ENCODE data around the gene PCNX2. TPM values are rescaled to one million over a fixed set of nuclear protein-coding genes. Genes with fewer than 3 reads are reported as not detected.

Gene PCNX2
- total RNA-seq, 1 experiment from 2014 or later = 50.8 TPM

DNA sequence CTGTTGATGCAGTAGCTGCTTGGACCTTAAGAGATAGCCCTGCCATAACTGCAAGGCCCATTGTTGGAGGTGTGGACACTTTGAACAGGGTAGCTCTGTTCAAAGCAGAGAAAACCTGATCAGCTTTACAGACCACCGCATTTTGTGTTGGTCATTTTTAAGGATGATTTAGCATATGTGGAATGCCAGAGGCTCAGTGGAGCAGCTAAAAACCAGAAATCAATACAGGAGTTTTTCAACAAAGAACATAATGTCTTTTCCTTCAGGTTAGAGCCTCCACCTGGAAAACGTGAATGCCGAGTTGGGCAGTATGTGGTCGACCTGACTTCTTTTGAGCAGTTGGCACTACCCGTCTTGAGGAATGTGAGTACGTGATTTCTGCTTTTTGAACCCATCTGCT is 339.4 kb downstream of the PCNX2 start:
- Mint-ChIP-seq H3K27ac (no peak overlapping the region), H3K4me1 (peaks cover 37% of the 10 kb centered on the region), H3K27me3 (ENCODE audit: low read depth) (no peaks in the 10 kb centered on the region), H3K36me3 (peaks cover 52% of the 10 kb centered on the region), H3K4me3 (no peak overlapping the region), H3K9me3 (peaks cover 19% of the 10 kb centered on the region)
- TF ChIP-seq TCF7 (CRISPR knock-in tag; IDR thresholded peaks at IDR 0.05; ENCODE audit: low read depth) = no peak
- TF ChIP-seq, protein P1, sequence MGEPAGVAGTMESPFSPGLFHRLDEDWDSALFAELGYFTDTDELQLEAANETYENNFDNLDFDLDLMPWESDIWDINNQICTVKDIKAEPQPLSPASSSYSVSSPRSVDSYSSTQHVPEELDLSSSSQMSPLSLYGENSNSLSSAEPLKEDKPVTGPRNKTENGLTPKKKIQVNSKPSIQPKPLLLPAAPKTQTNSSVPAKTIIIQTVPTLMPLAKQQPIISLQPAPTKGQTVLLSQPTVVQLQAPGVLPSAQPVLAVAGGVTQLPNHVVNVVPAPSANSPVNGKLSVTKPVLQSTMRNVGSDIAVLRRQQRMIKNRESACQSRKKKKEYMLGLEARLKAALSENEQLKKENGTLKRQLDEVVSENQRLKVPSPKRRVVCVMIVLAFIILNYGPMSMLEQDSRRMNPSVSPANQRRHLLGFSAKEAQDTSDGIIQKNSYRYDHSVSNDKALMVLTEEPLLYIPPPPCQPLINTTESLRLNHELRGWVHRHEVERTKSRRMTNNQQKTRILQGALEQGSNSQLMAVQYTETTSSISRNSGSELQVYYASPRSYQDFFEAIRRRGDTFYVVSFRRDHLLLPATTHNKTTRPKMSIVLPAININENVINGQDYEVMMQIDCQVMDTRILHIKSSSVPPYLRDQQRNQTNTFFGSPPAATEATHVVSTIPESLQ (CRISPR knock-in tag; IDR thresholded peaks at IDR 0.05) = no peak
- no peak for TF ChIP-seq SMAD3 (CRISPR knock-in tag; IDR thresholded peaks at IDR 0.05; ENCODE audit: borderline replicate concordance)
- TF ChIP-seq, protein P2, sequence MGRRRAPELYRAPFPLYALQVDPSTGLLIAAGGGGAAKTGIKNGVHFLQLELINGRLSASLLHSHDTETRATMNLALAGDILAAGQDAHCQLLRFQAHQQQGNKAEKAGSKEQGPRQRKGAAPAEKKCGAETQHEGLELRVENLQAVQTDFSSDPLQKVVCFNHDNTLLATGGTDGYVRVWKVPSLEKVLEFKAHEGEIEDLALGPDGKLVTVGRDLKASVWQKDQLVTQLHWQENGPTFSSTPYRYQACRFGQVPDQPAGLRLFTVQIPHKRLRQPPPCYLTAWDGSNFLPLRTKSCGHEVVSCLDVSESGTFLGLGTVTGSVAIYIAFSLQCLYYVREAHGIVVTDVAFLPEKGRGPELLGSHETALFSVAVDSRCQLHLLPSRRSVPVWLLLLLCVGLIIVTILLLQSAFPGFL (CRISPR knock-in tag; IDR thresholded peaks at IDR 0.05; ENCODE audit: borderline replicate concordance) = no peak
- TF ChIP-seq ARID4B (CRISPR knock-in tag; IDR thresholded peaks at IDR 0.05; ENCODE audit: borderline replicate concordance) = no peak
- no peak for TF ChIP-seq FOXP1 (CRISPR knock-in tag; IDR thresholded peaks at IDR 0.05; ENCODE audit: borderline replicate concordance)
- TF ChIP-seq TP53 (CRISPR knock-in tag; IDR thresholded peaks at IDR 0.05) = no peak
- TF ChIP-seq FOXJ3 (CRISPR knock-in tag; IDR thresholded peaks at IDR 0.05; ENCODE audit: borderline replicate concordance) = no peak
- no peak for TF ChIP-seq IRF2 (CRISPR knock-in tag; IDR thresholded peaks at IDR 0.05; ENCODE audit: borderline replicate concordance, low read depth)
- TF ChIP-seq ZNF512 (CRISPR knock-in tag; IDR thresholded peaks at IDR 0.05; ENCODE audit: borderline replicate concordance) = no peak
- DNase-seq (ENCODE audit: low spot score) (no peak), ATAC-seq (no peak)
- ChIA-PET POLR2A (no interaction called here), CTCF (interaction anchor here (0.7 kb wide), 1 partner anchor 54 kb away, joined by 3 read pairs; no protein-coding TSS in a partner anchor)

- ChIA-PET POLR2A (no interaction called here), CTCF (no interaction called here)
- peaks cover 19% of the 10 kb centered on the region for H3K9me3 Mint-ChIP-seq
- H3K4me1 Mint-ChIP-seq = peaks cover 43% of the 10 kb centered on the region
- DNase-seq (ENCODE audit: low spot score) (no peak), ATAC-seq (no peak)
- no peaks in the 10 kb centered on the region for H3K27me3 Mint-ChIP-seq (ENCODE audit: low read depth)
- peaks cover 46% of the 10 kb centered on the region for H3K36me3 Mint-ChIP-seq
- H3K27ac Mint-ChIP-seq = peak overlapping the region; percentile 29
- no peak overlapping the region for H3K4me3 Mint-ChIP-seq
- no peak for TF ChIP-seq ARID4B (CRISPR knock-in tag; IDR thresholded peaks at IDR 0.05; ENCODE audit: borderline replicate concordance)
- TF ChIP-seq FOXJ3 (CRISPR knock-in tag; IDR thresholded peaks at IDR 0.05; ENCODE audit: borderline replicate concordance) = no peak
- no peak for TF ChIP-seq ESRRA (CRISPR knock-in tag; IDR thresholded peaks at IDR 0.05; ENCODE audit: borderline replicate concordance)
- no peak for TF ChIP-seq ATF1 (CRISPR knock-in tag; IDR thresholded peaks at IDR 0.05)
- TF ChIP-seq, protein P3, sequence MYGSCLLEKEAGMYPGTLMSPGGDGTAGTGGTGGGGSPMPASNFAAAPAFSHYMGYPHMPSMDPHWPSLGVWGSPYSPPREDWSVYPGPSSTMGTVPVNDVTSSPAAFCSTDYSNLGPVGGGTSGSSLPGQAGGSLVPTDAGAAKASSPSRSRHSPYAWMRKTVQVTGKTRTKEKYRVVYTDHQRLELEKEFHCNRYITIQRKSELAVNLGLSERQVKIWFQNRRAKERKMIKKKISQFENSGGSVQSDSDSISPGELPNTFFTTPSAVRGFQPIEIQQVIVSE (CRISPR knock-in tag; IDR thresholded peaks at IDR 0.05; ENCODE audit: borderline replicate concordance) = no peak
- no peak for TF ChIP-seq NR3C1 (CRISPR knock-in tag; conservative IDR thresholded peaks at IDR 0.05; ENCODE audit: low read depth)
- TF ChIP-seq ZNF121 (CRISPR knock-in tag; IDR thresholded peaks at IDR 0.05) = no peak
- no peak for TF ChIP-seq ZNF219 (CRISPR knock-in tag; IDR thresholded peaks at IDR 0.05; ENCODE audit: borderline replicate concordance)
- TF ChIP-seq, protein P4, sequence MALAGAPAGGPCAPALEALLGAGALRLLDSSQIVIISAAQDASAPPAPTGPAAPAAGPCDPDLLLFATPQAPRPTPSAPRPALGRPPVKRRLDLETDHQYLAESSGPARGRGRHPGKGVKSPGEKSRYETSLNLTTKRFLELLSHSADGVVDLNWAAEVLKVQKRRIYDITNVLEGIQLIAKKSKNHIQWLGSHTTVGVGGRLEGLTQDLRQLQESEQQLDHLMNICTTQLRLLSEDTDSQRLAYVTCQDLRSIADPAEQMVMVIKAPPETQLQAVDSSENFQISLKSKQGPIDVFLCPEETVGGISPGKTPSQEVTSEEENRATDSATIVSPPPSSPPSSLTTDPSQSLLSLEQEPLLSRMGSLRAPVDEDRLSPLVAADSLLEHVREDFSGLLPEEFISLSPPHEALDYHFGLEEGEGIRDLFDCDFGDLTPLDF (CRISPR knock-in tag; IDR thresholded peaks at IDR 0.05) = no peak
Observed at GRCh38 chr1:232954594-232955365, 340.7 kb downstream of the PCNX2 start.

Data from WTC11 (cell line).